Measurements from ENCODE around the gene PPP2R5B. TPM values are rescaled to one million over a fixed set of nuclear protein-coding genes. Genes with fewer than 3 reads are reported as not detected.

The PPP2R5B gene
- total RNA-seq, 1 experiment from 2014 or later, result 30.6 TPM

- no peaks in the 10 kb centered on the region for H3K9me3 ChIP-seq (replicated peaks)
- no peaks in the 10 kb centered on the region for H3K27me3 ChIP-seq (replicated peaks)
- no peaks in the 10 kb centered on the region for H3K4me1 ChIP-seq (replicated peaks)
- no peak overlapping the region for H3K27ac ChIP-seq
- no peak overlapping the region for H3K4me3 ChIP-seq
- no peak for DNase-seq (ENCODE audit: low read depth in 1 of 2, low spot score in 2 of 2)
- peaks cover 31% of the 10 kb centered on the region for H3K36me3 ChIP-seq
Measured at GRCh38 chr11:64893194-64894069, 31.1 kb upstream of the PPP2R5B start.

- Histone ChIP-seq H3K27ac (no peak overlapping the region), H3K4me1 (replicated peaks) (no peaks in the 10 kb centered on the region), H3K27me3 (replicated peaks) (no peaks in the 10 kb centered on the region), H3K36me3 (peaks cover 39% of the 10 kb centered on the region), H3K9me3 (replicated peaks) (no peaks in the 10 kb centered on the region), H3K4me3 (no peak overlapping the region)
- peak; percentile 82 to 98 for DNase-seq (ENCODE audit: low read depth in 1 of 2, low spot score in 2 of 2)
Measured at GRCh38 chr11:64894070-64894811, 30.2 kb upstream of the PPP2R5B start.

GRCh38 chr11:64894812-64895452 lies 29.6 kb upstream of the PPP2R5B start:
- Histone ChIP-seq H3K36me3 (peaks cover 41% of the 10 kb centered on the region), H3K27me3 (replicated peaks) (no peaks in the 10 kb centered on the region), H3K4me1 (replicated peaks) (no peaks in the 10 kb centered on the region), H3K4me3 (no peak overlapping the region), H3K27ac (no peak overlapping the region), H3K9me3 (replicated peaks) (no peaks in the 10 kb centered on the region)
- DNase-seq (ENCODE audit: low read depth in 1 of 2, low spot score in 2 of 2), result no peak

GRCh38 chr11:64896448-64897022 lies 28.0 kb upstream of the PPP2R5B start:
- H3K27me3 ChIP-seq (replicated peaks), result no peaks in the 10 kb centered on the region
- H3K4me3 ChIP-seq, result no peak overlapping the region
- no peak for DNase-seq (ENCODE audit: low read depth in 1 of 2, low spot score in 2 of 2)
- H3K9me3 ChIP-seq (replicated peaks), result no peaks in the 10 kb centered on the region; the same call in 1 of the 2 replicates
- peaks cover 5% of the 10 kb centered on the region for H3K4me1 ChIP-seq (replicated peaks)
- peaks cover 57% of the 10 kb centered on the region for H3K36me3 ChIP-seq
- no peak overlapping the region for H3K27ac ChIP-seq

GRCh38 chr11:64897381-64898075 lies 27.0 kb upstream of the PPP2R5B start:
- Histone ChIP-seq H3K27me3 (replicated peaks) (no peaks in the 10 kb centered on the region), H3K36me3 (peaks cover 66% of the 10 kb centered on the region), H3K4me1 (replicated peaks) (peaks cover 5% of the 10 kb centered on the region)

GRCh38 chr11:64898076-64898445 lies 26.4 kb upstream of the PPP2R5B start:
- Histone ChIP-seq H3K4me1 (replicated peaks) (peaks cover 5% of the 10 kb centered on the region), H3K36me3 (peaks cover 69% of the 10 kb centered on the region), H3K27ac (no peak overlapping the region), H3K27me3 (replicated peaks) (no peaks in the 10 kb centered on the region), H3K9me3 (replicated peaks) (no peaks in the 10 kb centered on the region; the same call in 1 of the 2 replicates), H3K4me3 (no peak overlapping the region)
- DNase-seq (ENCODE audit: low read depth in 1 of 2, low spot score in 2 of 2), result no peak

More at GRCh38 chr11:64897381-64898075, 27.0 kb upstream of the PPP2R5B start:
- Histone ChIP-seq H3K27ac (no peak overlapping the region), H3K9me3 (replicated peaks) (no peaks in the 10 kb centered on the region; the same call in 1 of the 2 replicates), H3K4me3 (no peak overlapping the region)
- no peak for DNase-seq (ENCODE audit: low read depth in 1 of 2, low spot score in 2 of 2)

GRCh38 chr11:64898541-64898940 lies 25.9 kb upstream of the PPP2R5B start:
- Histone ChIP-seq H3K4me1 (replicated peaks) (peaks cover 5% of the 10 kb centered on the region), H3K36me3 (peaks cover 74% of the 10 kb centered on the region), H3K4me3 (no peak overlapping the region), H3K27ac (no peak overlapping the region), H3K27me3 (replicated peaks) (no peaks in the 10 kb centered on the region), H3K9me3 (replicated peaks) (no peaks in the 10 kb centered on the region; the same call in 1 of the 2 replicates)
- no peak for DNase-seq (ENCODE audit: low read depth in 1 of 2, low spot score in 2 of 2)

GRCh38 chr11:64900263-64900678 lies 24.2 kb upstream of the PPP2R5B start:
- Histone ChIP-seq H3K27me3 (replicated peaks) (no peaks in the 10 kb centered on the region), H3K4me1 (replicated peaks) (peaks cover 5% of the 10 kb centered on the region), H3K27ac (no peak overlapping the region), H3K4me3 (no peak overlapping the region), H3K36me3 (peaks cover 79% of the 10 kb centered on the region), H3K9me3 (replicated peaks) (no peaks in the 10 kb centered on the region; the same call in 1 of the 2 replicates)
- DNase-seq (ENCODE audit: low read depth in 1 of 2, low spot score in 2 of 2), result no peak

- Histone ChIP-seq H3K4me1 (replicated peaks) (peaks cover 5% of the 10 kb centered on the region), H3K27me3 (replicated peaks) (no peaks in the 10 kb centered on the region), H3K4me3 (no peak overlapping the region), H3K36me3 (peaks cover 84% of the 10 kb centered on the region), H3K27ac (no peak overlapping the region), H3K9me3 (replicated peaks) (no peaks in the 10 kb centered on the region; the same call in 1 of the 2 replicates)
- no peak for DNase-seq (ENCODE audit: low read depth in 1 of 2, low spot score in 2 of 2)
Measured at GRCh38 chr11:64900774-64901173, 23.7 kb upstream of the PPP2R5B start.

GRCh38 chr11:64902102-64902900 lies 22.2 kb upstream of the PPP2R5B start:
- no peaks in the 10 kb centered on the region; the same call in 1 of the 2 replicates for H3K9me3 ChIP-seq (replicated peaks)
- peaks cover 5% of the 10 kb centered on the region for H3K4me1 ChIP-seq (replicated peaks)
- peaks cover 86% of the 10 kb centered on the region for H3K36me3 ChIP-seq
- no peak overlapping the region for H3K27ac ChIP-seq
- H3K27me3 ChIP-seq (replicated peaks), result no peaks in the 10 kb centered on the region
- no peak for DNase-seq (ENCODE audit: low read depth in 1 of 2, low spot score in 2 of 2)
- H3K4me3 ChIP-seq, result no peak overlapping the region

- Histone ChIP-seq H3K27ac (no peak overlapping the region), H3K9me3 (replicated peaks) (no peaks in the 10 kb centered on the region; the same call in 1 of the 2 replicates), H3K27me3 (replicated peaks) (no peaks in the 10 kb centered on the region), H3K4me1 (replicated peaks) (peaks cover 5% of the 10 kb centered on the region), H3K36me3 (peaks cover 86% of the 10 kb centered on the region), H3K4me3 (no peak overlapping the region)
- no peak for DNase-seq (ENCODE audit: low read depth in 1 of 2, low spot score in 2 of 2)
Measured at GRCh38 chr11:64903291-64903833, 21.1 kb upstream of the PPP2R5B start.
